ENCODE measurements around the gene HOXD8. TPM values are rescaled to one million over a fixed set of nuclear protein-coding genes. Genes with fewer than 3 reads are reported as not detected.

HOXD8 gene
- total RNA-seq, 1 donor from 2014 or later, result not detected

Other genes with a start within 250 kb of the HOXD8 start
- 15.2 TPM in 2 replicates for gene LNPK, start 127.4 kb upstream of the HOXD8 start, total RNA-seq
- not detected in 2 replicates for gene EVX2, start 45.7 kb upstream of the HOXD8 start, total RNA-seq
- not detected in 2 replicates for gene HOXD13, start 37.0 kb upstream of the HOXD8 start, total RNA-seq
- not detected in 2 replicates for gene HOXD12, start 29.9 kb upstream of the HOXD8 start, total RNA-seq
- gene HOXD11, start 22.4 kb upstream of the HOXD8 start, total RNA-seq, result not detected in 2 replicates
- not detected in 2 replicates for gene HOXD10, start 12.9 kb upstream of the HOXD8 start, total RNA-seq
- not detected in 2 replicates for gene HOXD9, start 7.0 kb upstream of the HOXD8 start, total RNA-seq
- gene HOXD4, start 21.8 kb downstream of the HOXD8 start, total RNA-seq, result not detected in 2 replicates
- not detected in 2 replicates for gene HOXD3, start 27.6 kb downstream of the HOXD8 start, total RNA-seq
- not detected in 2 replicates for gene HOXD1, start 59.0 kb downstream of the HOXD8 start, total RNA-seq
- 9.7 and 10.4 TPM in 2 replicates for gene MTX2, start 139.7 kb downstream of the HOXD8 start, total RNA-seq